Activated gamma-delta T cell treated with anti-CD3 and anti-CD28 coated beads, Interleukin-2, amount 50 U/mL, for 16 hours (primary cell): ENCODE data around the gene NOSTRIN.
"Not testable (repeated sequence)": the region's sequence is repeated elsewhere in the genome, so short reads cannot be mapped to it uniquely, and the experiment has no call there.

ENCODE experiments used
- DNase-seq: peaks from one replicate; pipeline ENCODE4 v3.0.0-alpha.2; 2020; ENCODE audit warnings: low read depth

The NOSTRIN gene

GRCh38 chr2:168790226-168790902 lies 12.1 kb upstream of the NOSTRIN start:
- DNase-seq, result no peak

- not testable (repeated sequence) for DNase-seq
Observed at GRCh38 chr2:168791140-168791539, 11.3 kb upstream of the NOSTRIN start.

GRCh38 chr2:168793596-168793995 lies 8.8 kb upstream of the NOSTRIN start:
- no peak for DNase-seq

GRCh38 chr2:168794968-168795367 lies 7.5 kb upstream of the NOSTRIN start:
- no peak for DNase-seq

- no peak for DNase-seq
Observed at GRCh38 chr2:168796090-168796577, 6.3 kb upstream of the NOSTRIN start.

- DNase-seq, result no peak
Observed at GRCh38 chr2:168796583-168797285, 5.7 kb upstream of the NOSTRIN start.

- DNase-seq, result no peak
Observed at GRCh38 chr2:168797286-168797655, 5.2 kb upstream of the NOSTRIN start.

- no peak for DNase-seq
Observed at GRCh38 chr2:168798076-168798887, 4.2 kb upstream of the NOSTRIN start.

- no peak for DNase-seq
Observed at GRCh38 chr2:168798888-168799410, 3.5 kb upstream of the NOSTRIN start.

- DNase-seq, result no peak
Observed at GRCh38 chr2:168801471-168801870, 966 bp upstream of the NOSTRIN start.

GRCh38 chr2:168802859-168803725 lies 655 bp downstream of the NOSTRIN start:
- no peak for DNase-seq

- no peak for DNase-seq
Observed at GRCh38 chr2:168804214-168804613, 1.8 kb downstream of the NOSTRIN start.

GRCh38 chr2:168805615-168806014 lies 3.2 kb downstream of the NOSTRIN start:
- no peak for DNase-seq

GRCh38 chr2:168809537-168809936 lies 7.1 kb downstream of the NOSTRIN start:
- no peak for DNase-seq

GRCh38 chr2:168810235-168810634 lies 7.8 kb downstream of the NOSTRIN start:
- no peak for DNase-seq

- DNase-seq, result no peak
Observed at GRCh38 chr2:168811696-168812095, 9.3 kb downstream of the NOSTRIN start.

GRCh38 chr2:168814046-168814445 lies 11.6 kb downstream of the NOSTRIN start:
- no peak for DNase-seq

- DNase-seq, result no peak
Observed at GRCh38 chr2:168814939-168815907, 12.8 kb downstream of the NOSTRIN start.

GRCh38 chr2:168816369-168816768 lies 13.9 kb downstream of the NOSTRIN start:
- no peak for DNase-seq

- no peak for DNase-seq
Observed at GRCh38 chr2:168819050-168819715, 16.7 kb downstream of the NOSTRIN start.
